Loucy (cell line): ENCODE results near the gene KIAA2012.

Experiments
- EZH2phosphoT487 ChIP-seq: fragments of 200-600 bp; IDR thresholded peaks from 2 replicates; pipeline ENCODE4 v1.6.1; 2018; ENCODE audit warnings: antibody characterized with exemption, mild to moderate bottlenecking, moderate library complexity, borderline replicate concordance
- TF ChIP-seq, protein P1 (sequence below): fragments of 200-600 bp; sonication (generic); conservative IDR thresholded peaks from 2 replicates; pipeline ENCODE4 v1.5.1; 2014; ENCODE audit warnings: mild to moderate bottlenecking, antibody characterized with exemption, low read length

DNA sequence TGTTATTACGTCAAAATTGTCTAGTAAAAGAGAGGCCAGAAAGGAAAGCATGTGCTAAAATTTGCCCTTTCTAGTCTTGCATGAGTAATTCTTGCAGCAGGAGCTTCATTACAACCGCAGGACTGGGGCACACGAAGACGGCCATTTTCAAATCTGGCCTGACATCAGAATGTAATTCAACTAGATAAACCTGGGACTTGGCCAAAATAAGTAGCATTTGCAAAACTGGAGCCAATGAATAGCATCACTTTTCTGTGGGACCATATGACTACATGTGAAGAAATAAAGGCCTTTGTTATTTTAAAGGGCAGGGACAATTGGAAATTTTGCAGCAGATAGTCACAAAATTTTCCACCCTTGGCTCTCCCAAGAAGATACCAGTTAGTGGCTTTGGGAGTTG lies 42.4 kb upstream of the KIAA2012 start:
- TF ChIP-seq, protein P1, sequence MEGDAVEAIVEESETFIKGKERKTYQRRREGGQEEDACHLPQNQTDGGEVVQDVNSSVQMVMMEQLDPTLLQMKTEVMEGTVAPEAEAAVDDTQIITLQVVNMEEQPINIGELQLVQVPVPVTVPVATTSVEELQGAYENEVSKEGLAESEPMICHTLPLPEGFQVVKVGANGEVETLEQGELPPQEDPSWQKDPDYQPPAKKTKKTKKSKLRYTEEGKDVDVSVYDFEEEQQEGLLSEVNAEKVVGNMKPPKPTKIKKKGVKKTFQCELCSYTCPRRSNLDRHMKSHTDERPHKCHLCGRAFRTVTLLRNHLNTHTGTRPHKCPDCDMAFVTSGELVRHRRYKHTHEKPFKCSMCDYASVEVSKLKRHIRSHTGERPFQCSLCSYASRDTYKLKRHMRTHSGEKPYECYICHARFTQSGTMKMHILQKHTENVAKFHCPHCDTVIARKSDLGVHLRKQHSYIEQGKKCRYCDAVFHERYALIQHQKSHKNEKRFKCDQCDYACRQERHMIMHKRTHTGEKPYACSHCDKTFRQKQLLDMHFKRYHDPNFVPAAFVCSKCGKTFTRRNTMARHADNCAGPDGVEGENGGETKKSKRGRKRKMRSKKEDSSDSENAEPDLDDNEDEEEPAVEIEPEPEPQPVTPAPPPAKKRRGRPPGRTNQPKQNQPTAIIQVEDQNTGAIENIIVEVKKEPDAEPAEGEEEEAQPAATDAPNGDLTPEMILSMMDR, result no peak
- no peak for TF ChIP-seq EZH2phosphoT487
